ENCODE measurements around the gene ZNF804A. TPM values are rescaled to one million over a fixed set of nuclear protein-coding genes. Genes with fewer than 3 reads are reported as not detected.

Gene ZNF804A
- total RNA-seq, 1 donor from 2014 or later = not detected

- DNase-seq (ENCODE audit: low read depth) = no peak
- TF ChIP-seq CTCF (conservative IDR thresholded peaks at IDR 0.05; ENCODE audit: low read depth, low read length) = no peak
- no peak overlapping the region for H3K4me3 ChIP-seq (ENCODE audit: low read depth, low read length)
Measured at GRCh38 chr2:184624311-184624710, 26.0 kb downstream of the ZNF804A start.

- no peak for DNase-seq (ENCODE audit: low read depth)
- no peak for TF ChIP-seq CTCF (conservative IDR thresholded peaks at IDR 0.05; ENCODE audit: low read depth, low read length)
- no peak overlapping the region for H3K4me3 ChIP-seq (ENCODE audit: low read depth, low read length)
Measured at GRCh38 chr2:184628051-184628450, 29.7 kb downstream of the ZNF804A start.

GRCh38 chr2:184633726-184634125 is 35.4 kb downstream of the ZNF804A start:
- no peak for TF ChIP-seq CTCF (conservative IDR thresholded peaks at IDR 0.05; ENCODE audit: low read depth, low read length)
- no peak overlapping the region for H3K4me3 ChIP-seq (ENCODE audit: low read depth, low read length)
- DNase-seq (ENCODE audit: low read depth) = no peak

- TF ChIP-seq CTCF (conservative IDR thresholded peaks at IDR 0.05; ENCODE audit: low read depth, low read length) = no peak
- H3K4me3 ChIP-seq (ENCODE audit: low read depth, low read length) = no peak overlapping the region
- DNase-seq (ENCODE audit: low read depth) = no peak
Measured at GRCh38 chr2:184637781-184638180, 39.5 kb downstream of the ZNF804A start.

GRCh38 chr2:184644685-184645084 is 46.4 kb downstream of the ZNF804A start:
- DNase-seq (ENCODE audit: low read depth) = no peak
- H3K4me3 ChIP-seq (ENCODE audit: low read depth, low read length) = no peak overlapping the region
- no peak for TF ChIP-seq CTCF (conservative IDR thresholded peaks at IDR 0.05; ENCODE audit: low read depth, low read length)

- peak; percentile 58 for DNase-seq (ENCODE audit: low read depth)
- H3K4me3 ChIP-seq (ENCODE audit: low read depth, low read length) = no peak overlapping the region
- no peak for TF ChIP-seq CTCF (conservative IDR thresholded peaks at IDR 0.05; ENCODE audit: low read depth, low read length)
Measured at GRCh38 chr2:184646177-184646576, 47.8 kb downstream of the ZNF804A start.

GRCh38 chr2:184646593-184646992 is 48.3 kb downstream of the ZNF804A start:
- no peak for TF ChIP-seq CTCF (conservative IDR thresholded peaks at IDR 0.05; ENCODE audit: low read depth, low read length)
- no peak for DNase-seq (ENCODE audit: low read depth)
- no peak overlapping the region for H3K4me3 ChIP-seq (ENCODE audit: low read depth, low read length)
